ENCODE results near the gene TOR2A. TPM values are rescaled to one million over a fixed set of nuclear protein-coding genes. Genes with fewer than 3 reads are reported as not detected.

TOR2A gene
- total RNA-seq, 1 donor from 2014 or later = 29.1 TPM

DNA sequence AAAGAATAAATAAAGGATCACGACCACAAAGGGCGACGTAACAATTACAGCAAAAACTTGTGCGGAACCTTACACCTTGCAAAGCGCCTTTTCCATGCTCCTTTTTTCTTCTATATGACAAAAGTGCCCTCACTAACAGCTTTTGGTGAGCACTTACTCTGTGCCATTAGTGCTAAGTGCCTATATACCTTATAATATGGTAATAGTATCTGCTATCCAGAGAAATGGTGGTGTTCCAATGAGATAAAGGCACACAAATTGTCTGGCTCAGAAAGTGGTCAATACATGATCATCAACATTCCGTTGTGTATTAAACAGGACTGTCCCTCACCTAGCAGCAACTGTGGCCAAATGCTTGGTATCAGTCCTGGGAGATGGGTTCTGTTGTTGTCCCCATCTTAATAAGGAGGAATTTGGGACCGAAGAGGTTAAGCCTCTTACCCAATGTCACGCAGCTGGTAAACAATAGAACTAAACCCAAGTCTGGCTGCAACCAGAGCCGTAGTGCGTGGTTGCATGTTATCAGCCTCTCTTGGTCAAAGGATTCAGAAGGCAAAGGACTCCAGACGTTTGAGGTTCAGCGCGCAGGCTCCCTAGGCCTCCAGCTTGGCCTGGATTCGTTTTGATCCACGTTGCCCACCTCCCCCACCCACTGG lies 564 bp upstream of the TOR2A start:
- peak overlapping the region; percentile 93 for H3K4me3 Mint-ChIP-seq (ENCODE audit: unreplicated experiment)
- H3K36me3 Mint-ChIP-seq (ENCODE audit: low read depth, unreplicated experiment) = peaks cover 24% of the 10 kb centered on the region
- H3K27me3 Mint-ChIP-seq (ENCODE audit: unreplicated experiment) = peaks cover 16% of the 10 kb centered on the region
- TF ChIP-seq, protein P1, sequence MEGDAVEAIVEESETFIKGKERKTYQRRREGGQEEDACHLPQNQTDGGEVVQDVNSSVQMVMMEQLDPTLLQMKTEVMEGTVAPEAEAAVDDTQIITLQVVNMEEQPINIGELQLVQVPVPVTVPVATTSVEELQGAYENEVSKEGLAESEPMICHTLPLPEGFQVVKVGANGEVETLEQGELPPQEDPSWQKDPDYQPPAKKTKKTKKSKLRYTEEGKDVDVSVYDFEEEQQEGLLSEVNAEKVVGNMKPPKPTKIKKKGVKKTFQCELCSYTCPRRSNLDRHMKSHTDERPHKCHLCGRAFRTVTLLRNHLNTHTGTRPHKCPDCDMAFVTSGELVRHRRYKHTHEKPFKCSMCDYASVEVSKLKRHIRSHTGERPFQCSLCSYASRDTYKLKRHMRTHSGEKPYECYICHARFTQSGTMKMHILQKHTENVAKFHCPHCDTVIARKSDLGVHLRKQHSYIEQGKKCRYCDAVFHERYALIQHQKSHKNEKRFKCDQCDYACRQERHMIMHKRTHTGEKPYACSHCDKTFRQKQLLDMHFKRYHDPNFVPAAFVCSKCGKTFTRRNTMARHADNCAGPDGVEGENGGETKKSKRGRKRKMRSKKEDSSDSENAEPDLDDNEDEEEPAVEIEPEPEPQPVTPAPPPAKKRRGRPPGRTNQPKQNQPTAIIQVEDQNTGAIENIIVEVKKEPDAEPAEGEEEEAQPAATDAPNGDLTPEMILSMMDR (IDR thresholded peaks at IDR 0.05; ENCODE audit: unreplicated experiment) = no peak
- peak; percentile 36 for DNase-seq (ENCODE audit: low spot score)
- H3K4me1 Mint-ChIP-seq (ENCODE audit: unreplicated experiment) = peaks cover 25% of the 10 kb centered on the region
- peak overlapping the region; percentile 98 for H3K27ac Mint-ChIP-seq (ENCODE audit: unreplicated experiment)
- no peaks in the 10 kb centered on the region for H3K9me3 Mint-ChIP-seq (ENCODE audit: unreplicated experiment)

DNA sequence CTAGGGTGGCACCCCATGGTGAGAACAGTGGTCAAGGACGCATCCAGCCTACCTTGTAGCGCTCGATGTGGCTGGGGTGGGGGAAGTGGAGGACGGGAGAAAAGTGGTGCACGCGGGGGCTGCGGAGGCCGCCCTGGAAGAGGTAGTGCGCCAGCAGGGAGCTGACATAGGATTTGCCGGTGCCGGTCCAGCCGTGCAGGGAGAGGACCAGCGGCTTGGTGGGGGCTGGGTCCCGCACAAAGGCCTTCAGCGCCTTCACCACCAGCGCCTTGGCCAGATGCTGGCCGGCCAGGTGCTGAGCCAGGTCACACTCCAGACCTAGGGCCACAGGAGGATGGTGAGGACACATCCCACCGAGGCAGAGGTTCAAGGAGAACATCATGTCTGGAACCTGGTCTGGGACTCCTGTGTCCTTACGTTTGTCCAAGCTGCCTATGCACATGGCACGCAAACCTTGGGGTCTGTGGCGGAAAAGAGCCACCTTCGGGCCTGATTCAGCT lies 797 bp downstream of the TOR2A start:
- TF ChIP-seq, protein P1 (IDR thresholded peaks at IDR 0.05; ENCODE audit: unreplicated experiment) = no peak
- no peak overlapping the region for H3K27ac Mint-ChIP-seq (ENCODE audit: unreplicated experiment)
- peaks cover 15% of the 10 kb centered on the region for H3K27me3 Mint-ChIP-seq (ENCODE audit: unreplicated experiment)
- no peak for DNase-seq (ENCODE audit: low spot score)
- no peaks in the 10 kb centered on the region for H3K9me3 Mint-ChIP-seq (ENCODE audit: unreplicated experiment)
- H3K4me3 Mint-ChIP-seq (ENCODE audit: unreplicated experiment) = peak overlapping the region; percentile 76
- H3K4me1 Mint-ChIP-seq (ENCODE audit: unreplicated experiment) = peaks cover 25% of the 10 kb centered on the region
- H3K36me3 Mint-ChIP-seq (ENCODE audit: low read depth, unreplicated experiment) = peaks cover 23% of the 10 kb centered on the region

DNA sequence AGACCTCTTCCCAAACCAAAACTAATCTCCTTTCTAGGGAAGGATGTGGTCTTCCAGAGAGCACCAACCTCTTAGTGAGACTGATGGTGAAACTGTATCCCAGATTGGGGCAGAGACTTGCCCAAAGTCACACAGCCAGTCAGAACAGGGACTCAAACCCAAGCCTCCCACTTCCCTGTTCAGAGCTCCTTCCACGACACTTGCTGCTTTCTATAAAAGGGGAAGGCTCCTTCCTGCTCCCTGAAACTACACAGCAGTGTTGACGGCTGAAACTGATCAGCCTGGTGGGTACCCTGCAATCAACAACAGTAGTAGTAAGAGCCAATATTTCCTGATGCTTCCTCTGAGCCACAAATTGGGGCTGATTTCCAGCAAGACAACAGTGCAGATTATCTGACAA lies 1.5 kb downstream of the TOR2A start:
- Mint-ChIP-seq H3K4me3 (ENCODE audit: unreplicated experiment) (peak overlapping the region; percentile 76), H3K36me3 (ENCODE audit: low read depth, unreplicated experiment) (peaks cover 17% of the 10 kb centered on the region), H3K4me1 (ENCODE audit: unreplicated experiment) (peaks cover 25% of the 10 kb centered on the region), H3K27ac (ENCODE audit: unreplicated experiment) (no peak overlapping the region), H3K27me3 (ENCODE audit: unreplicated experiment) (peaks cover 15% of the 10 kb centered on the region), H3K9me3 (ENCODE audit: unreplicated experiment) (no peaks in the 10 kb centered on the region)
- TF ChIP-seq, protein P1 (IDR thresholded peaks at IDR 0.05; ENCODE audit: unreplicated experiment) = no peak
- DNase-seq (ENCODE audit: low spot score) = no peak

DNA sequence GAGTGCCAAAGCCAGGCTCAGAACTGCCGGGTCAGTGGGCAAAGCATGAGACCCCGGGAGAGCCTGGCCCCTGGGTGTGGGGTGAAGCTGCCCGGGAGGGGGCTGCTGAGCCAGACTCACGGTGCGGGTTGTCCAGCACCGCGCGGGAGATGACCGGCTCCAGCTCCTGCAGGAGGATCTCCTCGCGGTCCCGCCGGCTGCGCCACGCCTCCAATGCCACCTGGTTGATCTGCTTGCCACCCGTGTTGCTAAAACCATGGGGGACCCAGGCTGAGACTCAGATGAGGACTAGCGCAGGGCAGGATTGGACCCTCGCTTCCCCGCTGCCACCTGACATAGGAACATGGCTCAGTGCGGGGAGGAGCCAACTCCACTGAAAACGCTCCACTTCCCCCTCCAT lies 2.6 kb downstream of the TOR2A start:
- peaks cover 19% of the 10 kb centered on the region for H3K4me1 Mint-ChIP-seq (ENCODE audit: unreplicated experiment)
- no peak overlapping the region for H3K27ac Mint-ChIP-seq (ENCODE audit: unreplicated experiment)
- no peak overlapping the region for H3K4me3 Mint-ChIP-seq (ENCODE audit: unreplicated experiment)
- no peaks in the 10 kb centered on the region for H3K9me3 Mint-ChIP-seq (ENCODE audit: unreplicated experiment)
- TF ChIP-seq, protein P1 (IDR thresholded peaks at IDR 0.05; ENCODE audit: unreplicated experiment) = no peak
- peaks cover 9% of the 10 kb centered on the region for H3K27me3 Mint-ChIP-seq (ENCODE audit: unreplicated experiment)
- DNase-seq (ENCODE audit: low spot score) = no peak
- H3K36me3 Mint-ChIP-seq (ENCODE audit: low read depth, unreplicated experiment) = peaks cover 10% of the 10 kb centered on the region

- H3K27me3 Mint-ChIP-seq (ENCODE audit: unreplicated experiment) = peaks cover 9% of the 10 kb centered on the region
- DNase-seq (ENCODE audit: low spot score) = no peak
- H3K9me3 Mint-ChIP-seq (ENCODE audit: unreplicated experiment) = no peaks in the 10 kb centered on the region
- H3K4me1 Mint-ChIP-seq (ENCODE audit: unreplicated experiment) = peaks cover 16% of the 10 kb centered on the region
- TF ChIP-seq, protein P1 (IDR thresholded peaks at IDR 0.05; ENCODE audit: unreplicated experiment) = no peak
- H3K27ac Mint-ChIP-seq (ENCODE audit: unreplicated experiment) = no peak overlapping the region
- H3K36me3 Mint-ChIP-seq (ENCODE audit: low read depth, unreplicated experiment) = peaks cover 5% of the 10 kb centered on the region
- H3K4me3 Mint-ChIP-seq (ENCODE audit: unreplicated experiment) = no peak overlapping the region
Measured at GRCh38 chr9:127731938-127732337, 3.2 kb downstream of the TOR2A start.

Measured in endothelial cell (in vitro differentiated cells).